ENCODE results near the gene RIMBP2. TPM values are rescaled to one million over a fixed set of nuclear protein-coding genes. Genes with fewer than 3 reads are reported as not detected.

The RIMBP2 gene
- polyA plus RNA-seq, 1 donor (not counting 4 experiments of a cell fraction or from before 2014, with no cell fraction given), result 0.16 TPM

DNA sequence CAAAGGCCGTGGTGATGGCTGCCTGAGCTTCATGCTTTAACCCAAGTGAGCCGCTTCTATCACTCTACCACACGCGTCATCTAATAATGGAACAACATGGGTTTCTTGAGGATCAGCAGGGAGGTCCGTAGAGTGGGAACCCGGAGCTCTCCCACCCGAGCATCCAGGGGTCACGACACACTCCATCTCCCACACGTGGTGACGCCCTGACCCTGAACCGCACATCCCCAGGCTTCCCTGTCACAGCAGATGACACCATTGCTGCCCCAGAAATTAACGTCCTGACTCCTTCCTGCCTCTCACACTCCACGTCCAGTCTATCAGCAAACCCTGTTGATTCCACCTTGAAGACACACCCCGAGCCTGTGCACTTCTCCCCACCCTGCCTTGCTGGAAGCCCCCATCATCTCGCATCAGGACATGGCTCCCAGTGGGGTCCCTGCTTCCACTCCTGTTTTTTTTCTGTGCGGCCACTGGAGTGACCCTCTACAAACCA, 215.2 kb downstream of the RIMBP2 start:
- no peaks in the 10 kb centered on the region for H3K36me3 ChIP-seq (ENCODE audit: control insufficient read depth in 2 of 2, extremely low read depth in 1 of 2, insufficient read depth in 2 of 2, low read length in 2 of 2)
- DNase-seq (ENCODE audit: low read depth, low spot score) (no peak), FAIRE-seq (no peak)
- H3K9ac ChIP-seq (ENCODE audit: control insufficient read depth, extremely low read depth, insufficient read depth, low read length), result no peak overlapping the region
- no peak overlapping the region for H2AFZ ChIP-seq (ENCODE audit: control insufficient read depth, low read length)
- TF ChIP-seq, protein P1, sequence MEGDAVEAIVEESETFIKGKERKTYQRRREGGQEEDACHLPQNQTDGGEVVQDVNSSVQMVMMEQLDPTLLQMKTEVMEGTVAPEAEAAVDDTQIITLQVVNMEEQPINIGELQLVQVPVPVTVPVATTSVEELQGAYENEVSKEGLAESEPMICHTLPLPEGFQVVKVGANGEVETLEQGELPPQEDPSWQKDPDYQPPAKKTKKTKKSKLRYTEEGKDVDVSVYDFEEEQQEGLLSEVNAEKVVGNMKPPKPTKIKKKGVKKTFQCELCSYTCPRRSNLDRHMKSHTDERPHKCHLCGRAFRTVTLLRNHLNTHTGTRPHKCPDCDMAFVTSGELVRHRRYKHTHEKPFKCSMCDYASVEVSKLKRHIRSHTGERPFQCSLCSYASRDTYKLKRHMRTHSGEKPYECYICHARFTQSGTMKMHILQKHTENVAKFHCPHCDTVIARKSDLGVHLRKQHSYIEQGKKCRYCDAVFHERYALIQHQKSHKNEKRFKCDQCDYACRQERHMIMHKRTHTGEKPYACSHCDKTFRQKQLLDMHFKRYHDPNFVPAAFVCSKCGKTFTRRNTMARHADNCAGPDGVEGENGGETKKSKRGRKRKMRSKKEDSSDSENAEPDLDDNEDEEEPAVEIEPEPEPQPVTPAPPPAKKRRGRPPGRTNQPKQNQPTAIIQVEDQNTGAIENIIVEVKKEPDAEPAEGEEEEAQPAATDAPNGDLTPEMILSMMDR (optimal IDR thresholded peaks at IDR 0.05 in 1 of 3, IDR thresholded peaks at IDR 0.05 in 1 of 3, conservative IDR thresholded peaks at IDR 0.05 in 1 of 3; ENCODE audit: extremely low read depth in 1 of 3, insufficient read depth in 2 of 3, low read length in 3 of 3), result no peak
- TF ChIP-seq EZH2 (IDR thresholded peaks at IDR 0.05; ENCODE audit: low read length), result no peak
- H4K20me1 ChIP-seq (ENCODE audit: control insufficient read depth, extremely low read depth, insufficient read depth, low read length), result no peaks in the 10 kb centered on the region
- H3K79me2 ChIP-seq (ENCODE audit: control insufficient read depth, insufficient read depth, low read length), result no peaks in the 10 kb centered on the region
- H3K4me3 ChIP-seq (ENCODE audit: control insufficient read depth in 2 of 3, extremely low read depth in 1 of 3, insufficient read depth in 2 of 3, low read depth in 1 of 3, low read length in 3 of 3), result no peak overlapping the region
- peaks cover 6% of the 10 kb centered on the region for H3K9me3 ChIP-seq (ENCODE audit: control insufficient read depth, low read depth, low read length)
- H3K4me1 ChIP-seq (ENCODE audit: control insufficient read depth, extremely low read depth, insufficient read depth, low read length), result no peaks in the 10 kb centered on the region
- dilution Hi-C loops (cut with MboI; ENCODE audit: extremely low pct_ligation_motif_present, low sequenced_read_pairs), result no loop called here
- H3K4me2 ChIP-seq (ENCODE audit: control insufficient read depth, extremely low read depth, insufficient read depth, low read depth, low read length), result no peak overlapping the region
- H3K9me1 ChIP-seq (ENCODE audit: control insufficient read depth, extremely low read depth, insufficient read depth, low read length), result no peaks in the 10 kb centered on the region
- no peak overlapping the region for H3K27ac ChIP-seq (ENCODE audit: control insufficient read depth, insufficient read depth, low read length)
- H3K27me3 ChIP-seq (ENCODE audit: control insufficient read depth, extremely low read depth, insufficient read depth, low read length), result no peaks in the 10 kb centered on the region

DNA sequence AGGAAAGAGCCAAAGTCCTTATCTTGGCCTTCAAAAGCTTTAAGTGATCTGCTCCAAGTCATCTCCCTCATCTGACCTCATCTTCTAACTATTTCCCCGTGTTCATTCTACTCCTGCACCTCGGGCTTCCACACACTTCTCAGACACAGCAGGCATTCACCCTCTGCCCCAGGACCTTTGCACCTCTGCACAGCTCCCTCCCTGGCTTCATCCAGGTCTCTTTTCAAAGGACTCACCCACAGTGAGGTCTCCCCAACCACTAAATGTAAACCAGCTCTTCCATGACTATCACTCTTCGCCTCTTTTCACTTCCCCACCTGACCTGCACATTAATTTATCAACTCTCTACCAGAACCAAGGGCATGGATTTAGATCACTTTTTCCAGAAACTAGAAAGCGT, 216.6 kb downstream of the RIMBP2 start:
- Histone ChIP-seq H2AFZ (ENCODE audit: control insufficient read depth, low read length) (no peak overlapping the region), H3K9me3 (ENCODE audit: control insufficient read depth, low read depth, low read length) (peaks cover 8% of the 10 kb centered on the region), H3K4me3 (ENCODE audit: control insufficient read depth in 2 of 3, extremely low read depth in 1 of 3, insufficient read depth in 2 of 3, low read depth in 1 of 3, low read length in 3 of 3) (no peak overlapping the region), H4K20me1 (ENCODE audit: control insufficient read depth, extremely low read depth, insufficient read depth, low read length) (no peaks in the 10 kb centered on the region), H3K27ac (ENCODE audit: control insufficient read depth, insufficient read depth, low read length) (no peak overlapping the region), H3K36me3 (ENCODE audit: control insufficient read depth in 2 of 2, extremely low read depth in 1 of 2, insufficient read depth in 2 of 2, low read length in 2 of 2) (no peaks in the 10 kb centered on the region), H3K79me2 (ENCODE audit: control insufficient read depth, insufficient read depth, low read length) (no peaks in the 10 kb centered on the region), H3K4me2 (ENCODE audit: control insufficient read depth, extremely low read depth, insufficient read depth, low read depth, low read length) (no peak overlapping the region), H3K9ac (ENCODE audit: control insufficient read depth, extremely low read depth, insufficient read depth, low read length) (no peak overlapping the region), H3K9me1 (ENCODE audit: control insufficient read depth, extremely low read depth, insufficient read depth, low read length) (no peaks in the 10 kb centered on the region), H3K27me3 (ENCODE audit: control insufficient read depth, extremely low read depth, insufficient read depth, low read length) (no peaks in the 10 kb centered on the region), H3K4me1 (ENCODE audit: control insufficient read depth, extremely low read depth, insufficient read depth, low read length) (no peaks in the 10 kb centered on the region)
- dilution Hi-C loops (cut with MboI; ENCODE audit: extremely low pct_ligation_motif_present, low sequenced_read_pairs), result no loop called here
- FAIRE-seq, result no peak
- DNase-seq (ENCODE audit: low read depth, low spot score), result no peak
- TF ChIP-seq, protein P1 (optimal IDR thresholded peaks at IDR 0.05 in 1 of 3, IDR thresholded peaks at IDR 0.05 in 1 of 3, conservative IDR thresholded peaks at IDR 0.05 in 1 of 3; ENCODE audit: extremely low read depth in 1 of 3, insufficient read depth in 2 of 3, low read length in 3 of 3), result no peak
- TF ChIP-seq EZH2 (IDR thresholded peaks at IDR 0.05; ENCODE audit: low read length), result no peak
